ENCODE results near the gene IL10.

The IL10 gene

GRCh38 chr1:206772243-206772937 lies at the start of gene IL10:
Gene IL10, minus strand, starts transcription at chr1:206772494. Its CDS starts 59 bp downstream, at chr1:206772435.
- DNase-seq, result no peak

GRCh38 chr1:206821493-206821892 lies 49.2 kb upstream of the IL10 start:
- DNase-seq, result peak; percentile 14 to 45 (median 29)

GRCh38 chr1:206816390-206817287 lies 44.3 kb upstream of the IL10 start:
- DNase-seq, result no peak

GRCh38 chr1:206814716-206815341 lies 42.5 kb upstream of the IL10 start:
- no peak for DNase-seq

- DNase-seq, result no peak
These were observed 40.2 kb upstream of the IL10 start for GRCh38 chr1:206812471-206812870.

- peak; percentile 21 to 57 (median 55) for DNase-seq
These were observed 37.3 kb upstream of the IL10 start for GRCh38 chr1:206809504-206810084.

GRCh38 chr1:206808615-206809014 lies 36.3 kb upstream of the IL10 start:
- DNase-seq, result peak in 1 of 3 experiments; percentile 43

- DNase-seq, result no peak
These were observed 33.1 kb upstream of the IL10 start for GRCh38 chr1:206805357-206805756.

GRCh38 chr1:206804156-206804737 lies 32.0 kb upstream of the IL10 start:
- no peak for DNase-seq

GRCh38 chr1:206803221-206803730 lies 31.0 kb upstream of the IL10 start:
- DNase-seq, result no peak

- no peak for DNase-seq
These were observed 30.1 kb upstream of the IL10 start for GRCh38 chr1:206802401-206802800.

- DNase-seq, result no peak
These were observed 29.2 kb upstream of the IL10 start for GRCh38 chr1:206801467-206801866.

- no peak for DNase-seq
These were observed 28.6 kb upstream of the IL10 start for GRCh38 chr1:206800891-206801290.

GRCh38 chr1:206800411-206800810 lies 28.1 kb upstream of the IL10 start:
- DNase-seq, result no peak

GRCh38 chr1:206799311-206799710 lies 27.0 kb upstream of the IL10 start:
- no peak for DNase-seq

GRCh38 chr1:206798384-206798996 lies 26.2 kb upstream of the IL10 start:
- DNase-seq, result no peak

- peak in 1 of 3 experiments; percentile 5 for DNase-seq
These were observed 25.5 kb upstream of the IL10 start for GRCh38 chr1:206797534-206798383.

GRCh38 chr1:206796981-206797402 lies 24.7 kb upstream of the IL10 start:
- DNase-seq, result no peak

- no peak for DNase-seq
These were observed 23.8 kb upstream of the IL10 start for GRCh38 chr1:206796116-206796515.

GRCh38 chr1:206794294-206794908 lies 22.1 kb upstream of the IL10 start:
- no peak for DNase-seq

- DNase-seq, result no peak
These were observed 21.3 kb upstream of the IL10 start for GRCh38 chr1:206793620-206794019.

Data from NCI-H1417 (cell line).